Smooth muscle cell (in vitro differentiated cells): Measurements from ENCODE around the gene FAM219B. TPM values are rescaled to one million over a fixed set of nuclear protein-coding genes. Genes with fewer than 3 reads are reported as not detected.

ENCODE experiments used
- DNase-seq: peaks from one replicate; lab custom pipeline; 2025; ENCODE audit not compliant: unreplicated experiment; lab: John Stamatoyannopoulos, UW
- H2AFZ ChIP-seq: fragments of 200-600 bp; sonication (generic); 2 replicates; pipeline ENCODE4 v1.6.0; 2016; ENCODE audit warnings: antibody characterized with exemption, low read depth, mild to moderate bottlenecking
- H3F3A ChIP-seq: fragments of 200-600 bp; sonication (generic); 2 replicates; pipeline ENCODE4 v1.6.0; 2017; ENCODE audit warnings: antibody characterized with exemption, low read depth
- H3K27ac ChIP-seq: fragments of 200-600 bp; sonication (generic); 2 replicates; pipeline ENCODE4 v1.5.1; 2016; ENCODE audit warnings: low read depth, mild to moderate bottlenecking
- H3K27me3 ChIP-seq: fragments of 200-600 bp; sonication (generic); 2 replicates; pipeline ENCODE4 v1.6.1; 2016; ENCODE audit warnings: low read depth, mild to moderate bottlenecking
- H3K36me3 ChIP-seq: fragments of 200-600 bp; sonication (generic); 2 replicates; pipeline ENCODE4 v1.5.1; 2016; ENCODE audit warnings: low read depth
- H3K4me1 ChIP-seq: fragments of 200-600 bp; sonication (generic); 2 replicates; pipeline ENCODE4 v1.5.1; 2016; ENCODE audit warnings: low read depth
- H3K4me2 ChIP-seq: fragments of 200-600 bp; sonication (generic); 2 replicates; pipeline ENCODE4 v1.6.0; 2016; ENCODE audit warnings: mild to moderate bottlenecking
- H3K4me3 ChIP-seq: fragments of 200-600 bp; sonication (generic); 2 replicates; pipeline ENCODE4 v1.5.1; 2016; ENCODE audit warnings: mild to moderate bottlenecking
- H3K79me2 ChIP-seq: fragments of 200-600 bp; sonication (generic); 2 replicates; pipeline ENCODE4 v1.6.0; 2016; ENCODE audit warnings: low read depth, mild to moderate bottlenecking
- H3K9ac ChIP-seq: fragments of 200-600 bp; sonication (generic); 2 replicates; pipeline ENCODE4 v1.6.0; 2016; ENCODE audit warnings: low read depth
- H3K9me3 ChIP-seq: fragments of 200-600 bp; sonication (generic); replicated peaks from 2 replicates; pipeline ENCODE4 v1.5.1; 2016; ENCODE audit warnings: low read depth
- H4K20me1 ChIP-seq: fragments of 200-600 bp; sonication (generic); 2 replicates; pipeline ENCODE4 v1.6.0; 2016; ENCODE audit warnings: low read depth
- WGBS: methylation state at CpG from one replicate; pipeline ENCODE4 v1.1.7; 2016; ENCODE audit warnings: low lambda C conversion rate; 5-methylcytosine and 5-hydroxymethylcytosine counted together
- polyA plus RNA-seq: library from polyadenylated mRNA; unstranded; fragments of >200 nt; fragmentation: Nextera tagmentation; extraction: Ambion mirVana; gene quantifications from 2 replicates; pipeline ENCODE4 v1.2.1, GENCODE V29; 2016
- total RNA-seq: library from RNA; depleted of rRNA; stranded (reverse); fragments of >200 nt; gene quantifications from 2 replicates; pipeline ENCODE4 v1.2.3, GENCODE V29; 2014
- TF ChIP-seq, protein P1 (sequence below): fragments of 200-600 bp; sonication (generic); IDR thresholded peaks from 2 replicates; pipeline ENCODE4 v1.5.1; 2017; ENCODE audit warnings: borderline replicate concordance, mild to moderate bottlenecking, antibody characterized with exemption; ENCODE audit not compliant: insufficient read depth, poor library complexity, severe bottlenecking

FAM219B gene
- total and polyA plus RNA-seq, 2 experiments from 2014 or later = 37.1 to 52.4 TPM

DNA sequence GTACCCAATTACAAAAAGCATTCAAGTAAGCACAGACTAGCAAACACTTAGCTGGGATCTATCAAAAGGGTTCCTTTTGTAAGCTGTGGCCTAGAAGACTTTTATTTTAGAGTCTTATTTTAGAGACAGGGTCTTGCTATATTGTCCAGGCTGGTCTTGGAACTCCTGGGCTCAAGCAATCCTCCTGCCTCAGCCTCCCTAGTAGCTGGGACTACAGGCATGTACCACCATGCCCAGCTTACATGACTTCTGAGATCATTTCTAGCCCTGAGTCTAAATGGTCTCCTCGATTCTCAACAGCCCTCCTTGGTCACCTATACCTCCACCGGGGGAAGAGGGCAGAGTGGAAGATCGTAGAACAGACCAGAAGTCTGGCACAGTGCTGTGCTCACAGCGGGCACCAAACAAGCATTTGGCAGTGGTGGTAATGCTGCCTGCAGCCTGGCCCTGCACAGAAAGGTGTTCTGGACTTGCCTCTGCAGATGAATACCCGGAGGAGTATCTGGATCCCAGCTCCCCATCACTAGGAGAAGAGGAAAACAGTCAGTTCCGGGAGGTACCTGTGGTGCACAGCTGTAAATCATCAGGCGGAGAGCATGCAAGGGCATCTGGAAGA, 2.4 kb downstream of the FAM219B start:
- TF ChIP-seq, protein P1, sequence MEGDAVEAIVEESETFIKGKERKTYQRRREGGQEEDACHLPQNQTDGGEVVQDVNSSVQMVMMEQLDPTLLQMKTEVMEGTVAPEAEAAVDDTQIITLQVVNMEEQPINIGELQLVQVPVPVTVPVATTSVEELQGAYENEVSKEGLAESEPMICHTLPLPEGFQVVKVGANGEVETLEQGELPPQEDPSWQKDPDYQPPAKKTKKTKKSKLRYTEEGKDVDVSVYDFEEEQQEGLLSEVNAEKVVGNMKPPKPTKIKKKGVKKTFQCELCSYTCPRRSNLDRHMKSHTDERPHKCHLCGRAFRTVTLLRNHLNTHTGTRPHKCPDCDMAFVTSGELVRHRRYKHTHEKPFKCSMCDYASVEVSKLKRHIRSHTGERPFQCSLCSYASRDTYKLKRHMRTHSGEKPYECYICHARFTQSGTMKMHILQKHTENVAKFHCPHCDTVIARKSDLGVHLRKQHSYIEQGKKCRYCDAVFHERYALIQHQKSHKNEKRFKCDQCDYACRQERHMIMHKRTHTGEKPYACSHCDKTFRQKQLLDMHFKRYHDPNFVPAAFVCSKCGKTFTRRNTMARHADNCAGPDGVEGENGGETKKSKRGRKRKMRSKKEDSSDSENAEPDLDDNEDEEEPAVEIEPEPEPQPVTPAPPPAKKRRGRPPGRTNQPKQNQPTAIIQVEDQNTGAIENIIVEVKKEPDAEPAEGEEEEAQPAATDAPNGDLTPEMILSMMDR = no peak
- no peak for DNase-seq
- peak overlapping the region; percentile 6 for H3K27ac ChIP-seq

DNA sequence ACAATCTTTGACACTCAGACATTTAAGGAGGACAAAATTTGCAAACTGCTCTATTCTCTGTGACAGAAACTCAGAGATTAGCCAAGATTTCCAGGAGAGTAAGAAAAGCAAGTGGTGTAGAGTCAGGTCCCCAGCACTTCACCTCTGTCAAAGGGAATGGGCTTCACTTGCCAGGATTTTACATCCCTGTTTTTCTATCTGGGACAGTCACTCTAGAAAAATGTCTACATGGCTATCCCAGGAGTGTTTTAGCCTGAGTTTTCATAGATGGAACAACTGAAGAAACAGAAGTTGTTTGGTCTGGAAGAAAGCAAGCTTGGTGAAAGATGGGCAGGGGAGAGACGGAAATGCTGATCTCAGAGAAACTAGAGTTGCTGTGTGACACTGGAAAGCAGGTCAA, 3.0 kb downstream of the FAM219B start:
- Histone ChIP-seq H2AFZ (no peak overlapping the region), H3K4me1 (peaks cover 11% of the 10 kb centered on the region), H3K9me3 (no peaks in the 10 kb centered on the region), H3K79me2 (peaks cover 20% of the 10 kb centered on the region), H3F3A (peaks cover 15% of the 10 kb centered on the region), H3K36me3 (no peaks in the 10 kb centered on the region), H3K9ac (no peak overlapping the region), H4K20me1 (peaks cover 10% of the 10 kb centered on the region), H3K4me3 (no peak overlapping the region), H3K4me2 (no peak overlapping the region), H3K27me3 (no peaks in the 10 kb centered on the region), H3K27ac (no peak overlapping the region)
- TF ChIP-seq, protein P1 = no peak
- no peak for DNase-seq
- WGBS = 100% methylated on average over 1 of the region's 1 CpG

More for the DNA sequence above, 2.4 kb downstream of the FAM219B start:
- no peak overlapping the region for H3K4me3 ChIP-seq
- peaks cover 20% of the 10 kb centered on the region for H3K79me2 ChIP-seq
- H3K9me3 ChIP-seq = no peaks in the 10 kb centered on the region
- H4K20me1 ChIP-seq = peaks cover 10% of the 10 kb centered on the region
- H3K4me1 ChIP-seq = peaks cover 11% of the 10 kb centered on the region
- no peaks in the 10 kb centered on the region for H3K36me3 ChIP-seq
- peaks cover 10% of the 10 kb centered on the region for H3F3A ChIP-seq
- WGBS = 93% methylated on average over 7 of the region's 7 CpGs
- H3K9ac ChIP-seq = no peak overlapping the region
- H2AFZ ChIP-seq = no peak overlapping the region
- H3K4me2 ChIP-seq = no peak overlapping the region
- H3K27me3 ChIP-seq = no peaks in the 10 kb centered on the region

DNA sequence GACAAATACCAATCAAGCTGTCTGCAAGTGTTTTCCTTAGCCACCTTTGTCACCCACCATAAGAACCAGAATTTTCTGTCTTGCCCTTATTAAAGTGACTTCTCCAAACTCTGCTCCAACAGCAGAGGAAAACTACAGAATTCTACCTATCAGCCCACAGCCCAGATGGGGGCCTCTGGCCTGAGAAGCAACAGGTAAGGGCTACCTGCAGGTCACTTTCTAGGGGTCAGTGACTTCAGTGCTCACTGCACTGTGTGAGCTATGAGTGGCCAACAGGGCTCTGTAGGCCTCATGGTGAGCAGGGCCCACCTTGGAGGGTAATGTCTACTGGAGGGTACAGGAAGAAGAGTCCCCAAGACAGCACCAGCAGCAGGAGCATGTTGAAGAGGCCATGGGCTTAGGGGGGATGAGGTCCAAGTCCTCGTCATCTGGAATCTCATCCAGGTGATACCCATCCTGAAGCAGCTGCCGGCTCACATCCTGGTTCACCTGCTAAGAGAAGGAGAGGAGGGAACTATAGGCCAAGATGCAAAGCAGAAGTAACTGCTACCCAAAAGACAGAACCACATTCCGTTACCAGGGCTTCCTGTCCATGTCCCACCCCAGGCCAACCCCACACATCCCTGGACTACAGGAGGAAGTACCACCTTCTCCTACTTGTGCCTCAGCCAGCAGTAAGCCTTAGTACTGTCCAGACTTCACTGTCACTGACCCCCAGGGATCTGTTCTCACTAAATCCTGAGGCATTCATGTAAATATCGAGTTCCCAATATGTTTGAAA, 4.2 kb downstream of the FAM219B start:
- H3F3A ChIP-seq = peaks cover 15% of the 10 kb centered on the region
- 96% methylated on average over 4 of the region's 4 CpGs for WGBS
- TF ChIP-seq, protein P1 = no peak

More for the DNA sequence above, 4.2 kb downstream of the FAM219B start:
- H3K9ac ChIP-seq = no peak overlapping the region
- DNase-seq = no peak
- H3K27ac ChIP-seq = no peak overlapping the region
- no peak overlapping the region for H3K4me3 ChIP-seq
- no peak overlapping the region for H3K4me2 ChIP-seq
- H3K9me3 ChIP-seq = no peaks in the 10 kb centered on the region
- H3K4me1 ChIP-seq = peaks cover 11% of the 10 kb centered on the region
- no peaks in the 10 kb centered on the region for H3K36me3 ChIP-seq
- H3K27me3 ChIP-seq = no peaks in the 10 kb centered on the region
- no peak overlapping the region for H2AFZ ChIP-seq
- H4K20me1 ChIP-seq = peaks cover 10% of the 10 kb centered on the region
- peaks cover 20% of the 10 kb centered on the region for H3K79me2 ChIP-seq
